HUES6 (cell line): ENCODE results near the gene CPED1.

ENCODE experiments used
- H3K27ac ChIP-seq: 2 replicates; pipeline ENCODE4 v1.7.0; 2013; ENCODE audit warnings: low read depth, mild to moderate bottlenecking, low read length, inconsistent platforms
- H3K27me3 ChIP-seq: 2 replicates; pipeline ENCODE4 v1.6.1; 2013; ENCODE audit warnings: low read length; ENCODE audit not compliant: control insufficient read depth, insufficient read depth
- H3K36me3 ChIP-seq: 2 replicates; pipeline ENCODE4 v1.6.1; 2013; ENCODE audit warnings: low read length; ENCODE audit not compliant: control insufficient read depth, insufficient read depth
- H3K4me1 ChIP-seq: 2 replicates; pipeline ENCODE4 v1.6.1; 2013; ENCODE audit warnings: low read length; ENCODE audit not compliant: control insufficient read depth, insufficient read depth
- H3K4me3 ChIP-seq: 2 replicates; pipeline ENCODE4 v1.5.1; 2013; ENCODE audit warnings: low read depth, low read length
- H3K9ac ChIP-seq: one replicate; pipeline ENCODE4 v1.6.1; 2013; ENCODE audit warnings: mild to moderate bottlenecking, low read length
- H3K9me3 ChIP-seq: 2 replicates; pipeline ENCODE4 v1.6.1; 2013; ENCODE audit warnings: low read depth, low read length; ENCODE audit not compliant: control insufficient read depth, insufficient read depth

CPED1 gene

DNA sequence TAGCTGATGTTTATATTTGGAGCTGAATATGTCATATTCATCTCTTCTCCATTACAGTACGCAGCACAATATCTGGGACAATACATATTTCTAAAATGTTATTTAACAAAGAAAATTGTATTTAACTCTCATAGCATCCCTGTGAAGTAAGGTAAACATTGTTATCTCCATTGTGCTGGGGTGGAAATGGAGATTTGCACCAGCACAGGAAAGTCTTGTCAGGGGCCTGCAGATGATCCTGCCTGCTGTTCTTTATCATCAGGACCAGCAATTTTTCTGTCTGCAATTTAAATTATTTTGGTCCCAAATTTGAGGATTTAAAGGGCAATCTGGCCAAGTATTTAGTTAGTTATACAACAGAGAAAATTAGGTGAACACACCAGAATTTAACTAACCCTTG is 144.4 kb downstream of the CPED1 start:
- H3K27me3 ChIP-seq, result no peaks in the 10 kb centered on the region
- H3K9me3 ChIP-seq, result no peaks in the 10 kb centered on the region
- no peaks in the 10 kb centered on the region for H3K36me3 ChIP-seq
- H3K4me3 ChIP-seq, result no peak overlapping the region
- H3K4me1 ChIP-seq, result peaks cover 2% of the 10 kb centered on the region; the same call in 1 of the 2 replicates
- H3K9ac ChIP-seq, result no peak overlapping the region
- no peak overlapping the region for H3K27ac ChIP-seq

DNA sequence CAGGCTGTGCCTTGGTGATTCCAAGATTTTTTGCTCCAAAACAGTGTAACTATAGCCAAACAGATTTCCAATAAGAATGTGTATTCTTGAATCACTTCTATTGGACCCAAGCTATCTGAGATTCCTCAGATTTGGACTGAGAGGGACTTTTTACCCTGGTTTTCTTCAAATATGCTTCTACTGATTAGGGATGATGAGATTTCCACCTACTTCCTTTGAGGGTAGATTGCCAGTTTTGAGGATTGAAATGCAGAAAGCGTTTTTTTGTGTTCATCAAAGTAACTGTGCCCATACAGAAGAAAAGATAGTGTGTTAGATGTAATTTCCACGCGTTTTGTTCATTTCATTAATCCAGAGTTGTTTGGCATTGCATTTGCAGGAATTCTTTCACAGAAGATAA is 144.9 kb downstream of the CPED1 start:
- no peak overlapping the region for H3K9ac ChIP-seq

DNA sequence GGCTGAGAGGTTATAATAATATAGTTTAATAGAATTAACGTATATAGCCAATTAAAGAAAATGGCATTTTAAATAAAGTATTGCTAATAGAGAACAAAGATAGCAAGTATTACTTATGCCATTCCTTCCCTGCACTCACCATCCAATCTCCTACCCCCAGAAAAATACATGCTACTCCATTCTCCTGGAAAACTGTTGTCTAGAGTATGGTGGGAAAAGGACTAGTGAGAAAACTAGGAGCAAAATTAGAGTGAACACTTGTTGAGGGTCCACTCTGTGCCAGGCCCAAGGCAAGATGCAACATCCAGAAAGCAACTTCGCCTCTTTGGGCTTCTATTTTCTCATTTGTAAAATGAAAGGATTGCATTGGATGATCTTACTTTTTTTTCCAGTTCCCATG is 149.1 kb downstream of the CPED1 start:
- Histone ChIP-seq H3K9ac (no peak overlapping the region), H3K36me3 (no peaks in the 10 kb centered on the region), H3K27ac (no peak overlapping the region)

More for the DNA sequence above, 144.9 kb downstream of the CPED1 start:
- Histone ChIP-seq H3K27me3 (no peaks in the 10 kb centered on the region), H3K36me3 (no peaks in the 10 kb centered on the region), H3K4me3 (no peak overlapping the region), H3K27ac (no peak overlapping the region), H3K9me3 (no peaks in the 10 kb centered on the region), H3K4me1 (peaks cover 2% of the 10 kb centered on the region; the same call in 1 of the 2 replicates)

DNA sequence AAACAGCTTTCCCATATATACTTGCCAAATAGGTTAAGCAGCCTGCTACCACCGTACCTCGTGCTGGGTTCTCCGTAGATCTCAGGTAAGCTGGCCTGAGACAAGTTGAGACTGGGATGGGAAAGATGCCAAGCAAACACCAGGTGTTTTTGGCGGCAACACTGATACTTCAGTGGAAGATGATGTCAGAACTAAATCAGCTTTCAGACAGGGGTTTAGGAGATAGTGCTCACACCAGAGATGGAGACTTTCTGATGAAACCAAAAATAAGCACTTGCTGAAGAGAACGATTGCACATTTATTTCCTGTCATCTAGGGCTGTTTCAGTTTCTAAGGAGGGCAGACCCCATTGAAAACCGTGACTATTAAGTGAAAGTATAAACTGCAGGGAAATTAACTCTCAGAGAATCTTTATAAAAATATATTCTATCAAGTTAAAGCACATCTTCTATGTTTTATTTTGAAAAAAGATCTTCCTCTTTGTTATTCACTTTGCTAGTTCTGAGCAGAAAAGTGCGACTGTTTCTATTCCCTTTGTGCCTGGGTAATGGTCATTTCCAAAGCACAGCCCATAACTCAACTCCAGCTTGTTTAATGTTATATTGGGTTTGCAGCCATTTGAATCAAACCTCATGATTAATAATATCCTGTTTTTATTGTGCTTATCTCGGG is 149.9 kb downstream of the CPED1 start:
- Histone ChIP-seq H3K27ac (no peak overlapping the region), H3K9ac (no peak overlapping the region), H3K36me3 (no peaks in the 10 kb centered on the region), H3K9me3 (no peaks in the 10 kb centered on the region), H3K4me3 (no peak overlapping the region), H3K27me3 (no peaks in the 10 kb centered on the region), H3K4me1 (no peaks in the 10 kb centered on the region)

More for the DNA sequence above, 149.1 kb downstream of the CPED1 start:
- H3K4me3 ChIP-seq, result no peak overlapping the region
- H3K27me3 ChIP-seq, result no peaks in the 10 kb centered on the region
- no peaks in the 10 kb centered on the region for H3K9me3 ChIP-seq
- H3K4me1 ChIP-seq, result no peaks in the 10 kb centered on the region

DNA sequence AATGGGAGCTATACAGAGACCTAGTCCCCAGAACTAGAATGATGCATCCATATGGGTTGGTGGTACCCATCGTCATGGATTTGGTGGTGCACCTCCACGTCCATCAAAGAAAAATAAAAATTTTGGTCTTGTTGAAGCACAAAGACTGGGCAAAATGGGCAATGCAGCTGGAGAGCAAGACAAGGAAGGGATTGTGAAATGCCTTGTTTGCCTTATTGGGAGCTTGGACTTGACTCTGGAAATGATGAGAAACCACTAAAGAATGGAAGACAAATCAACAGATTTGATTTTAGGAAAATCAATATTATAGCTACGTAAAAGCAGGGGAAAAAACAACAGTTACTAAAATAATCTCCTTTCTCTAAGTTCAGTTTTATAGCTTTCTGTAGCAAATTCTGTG is 150.9 kb downstream of the CPED1 start:
- Histone ChIP-seq H3K36me3 (no peaks in the 10 kb centered on the region), H3K4me3 (no peak overlapping the region), H3K27ac (no peak overlapping the region), H3K9me3 (no peaks in the 10 kb centered on the region), H3K4me1 (no peaks in the 10 kb centered on the region), H3K9ac (no peak overlapping the region), H3K27me3 (no peaks in the 10 kb centered on the region)

DNA sequence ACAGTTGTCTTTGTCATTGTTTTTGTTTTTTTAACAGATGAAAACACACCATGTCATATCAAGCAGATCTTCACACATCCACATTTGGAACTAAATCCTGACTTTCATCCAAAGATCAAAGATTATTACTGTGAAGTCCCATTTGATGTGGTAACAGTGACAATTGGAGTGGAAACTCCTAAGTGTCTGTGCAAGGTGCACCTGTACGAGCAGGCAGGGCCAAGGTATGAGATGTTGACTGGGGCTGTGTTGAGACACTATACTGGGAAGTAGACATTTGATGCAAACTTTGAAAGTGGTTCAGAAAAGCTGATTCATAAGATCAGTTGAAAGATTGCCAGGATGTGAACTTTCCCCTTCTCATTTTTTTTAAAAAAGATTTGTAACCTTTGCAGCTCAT is 152.3 kb downstream of the CPED1 start:
- H3K36me3 ChIP-seq, result no peaks in the 10 kb centered on the region
- no peak overlapping the region for H3K27ac ChIP-seq
- no peaks in the 10 kb centered on the region for H3K27me3 ChIP-seq
- H3K9ac ChIP-seq, result no peak overlapping the region
- H3K4me1 ChIP-seq, result no peaks in the 10 kb centered on the region
- H3K4me3 ChIP-seq, result no peak overlapping the region
- H3K9me3 ChIP-seq, result no peaks in the 10 kb centered on the region

DNA sequence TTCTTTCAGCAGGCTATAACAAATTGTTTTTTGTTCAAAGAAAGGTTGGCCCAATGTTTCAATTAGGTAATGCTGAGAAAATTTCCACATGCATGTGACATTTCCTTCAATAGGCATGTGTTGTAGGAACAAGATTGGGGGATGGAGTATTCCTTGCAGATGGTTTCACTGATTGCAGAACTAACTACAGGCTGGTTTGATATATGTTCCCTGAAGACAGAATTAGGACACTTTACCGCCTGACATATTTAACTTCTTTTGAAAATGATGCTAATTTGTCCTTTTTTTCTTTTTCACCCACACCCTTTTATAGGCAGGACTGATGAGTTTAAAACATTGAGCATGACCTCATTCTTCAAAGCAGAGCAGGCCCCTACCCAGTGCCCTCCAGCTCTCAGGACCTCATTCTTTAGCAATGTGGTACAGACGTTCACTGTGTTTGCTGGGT is 163.3 kb downstream of the CPED1 start:
- Histone ChIP-seq H3K27me3 (no peaks in the 10 kb centered on the region), H3K36me3 (no peaks in the 10 kb centered on the region), H3K9me3 (no peaks in the 10 kb centered on the region), H3K4me1 (no peaks in the 10 kb centered on the region), H3K9ac (no peak overlapping the region), H3K4me3 (no peak overlapping the region), H3K27ac (no peak overlapping the region)

DNA sequence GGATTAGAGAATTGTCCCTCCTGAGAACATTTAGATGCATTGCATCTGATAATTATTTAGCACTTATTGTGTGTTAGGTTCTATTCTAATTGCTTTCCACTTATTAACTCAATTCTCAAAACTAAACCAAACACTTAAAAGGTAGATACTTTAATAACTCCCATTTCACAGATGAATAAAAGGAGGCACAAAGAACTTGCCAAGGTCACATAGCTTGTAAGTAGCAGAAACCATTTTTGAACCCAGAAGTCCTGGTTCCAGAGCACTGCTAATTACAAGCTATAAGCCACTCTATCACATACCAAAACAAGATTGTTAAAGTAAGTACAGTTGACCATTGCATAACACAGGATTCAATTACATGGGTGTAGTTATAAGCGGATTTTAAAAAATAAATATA is 164.9 kb downstream of the CPED1 start:
- H3K4me3 ChIP-seq, result no peak overlapping the region
- H3K9ac ChIP-seq, result no peak overlapping the region
- H3K36me3 ChIP-seq, result no peaks in the 10 kb centered on the region
- H3K4me1 ChIP-seq, result no peaks in the 10 kb centered on the region
- no peak overlapping the region for H3K27ac ChIP-seq
- no peaks in the 10 kb centered on the region for H3K9me3 ChIP-seq
- no peaks in the 10 kb centered on the region for H3K27me3 ChIP-seq

DNA sequence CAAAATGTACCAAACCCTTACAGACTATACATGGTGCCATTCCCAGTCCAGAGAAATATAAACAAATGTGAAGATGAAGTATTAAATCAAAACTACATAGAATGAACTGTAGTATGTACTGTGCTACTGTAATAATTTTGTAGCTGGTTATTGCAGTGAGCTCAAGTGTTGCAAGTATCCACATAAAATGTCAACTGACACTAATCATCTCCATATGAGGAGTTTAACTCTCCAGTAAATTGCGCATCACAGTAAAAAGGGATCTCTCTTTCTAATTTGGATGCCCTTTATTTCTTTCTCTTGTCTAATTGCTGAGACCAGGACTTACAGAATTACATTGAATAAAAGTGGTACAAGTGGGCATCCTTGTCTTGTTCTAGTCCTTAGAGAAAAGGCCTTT is 165.5 kb downstream of the CPED1 start:
- H3K4me3 ChIP-seq, result no peak overlapping the region

DNA sequence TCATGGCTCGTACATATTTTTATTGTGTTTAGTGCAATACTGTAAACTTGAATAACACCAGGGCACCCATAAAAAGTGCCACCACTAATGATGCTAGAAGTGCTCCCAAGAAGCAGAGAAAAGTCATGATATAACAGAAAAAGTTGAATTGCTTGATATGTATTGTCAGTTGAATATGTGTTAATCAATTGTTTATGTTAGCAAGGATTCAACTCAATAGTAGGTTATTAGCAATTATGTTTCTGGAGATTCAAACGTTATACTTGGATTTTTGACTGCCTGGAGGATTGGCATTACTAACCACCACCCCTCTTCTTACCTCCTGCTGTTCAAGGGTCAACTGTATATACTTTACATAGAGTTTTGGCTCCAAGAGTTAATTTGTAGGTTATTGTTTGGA is 168.3 kb downstream of the CPED1 start:
- H3K27me3 ChIP-seq, result no peaks in the 10 kb centered on the region
- H3K4me3 ChIP-seq, result no peak overlapping the region
- H3K27ac ChIP-seq, result no peak overlapping the region
- H3K36me3 ChIP-seq, result no peaks in the 10 kb centered on the region
- no peaks in the 10 kb centered on the region for H3K9me3 ChIP-seq
- no peak overlapping the region for H3K9ac ChIP-seq
- H3K4me1 ChIP-seq, result no peaks in the 10 kb centered on the region

More for the DNA sequence above, 165.5 kb downstream of the CPED1 start:
- H3K27me3 ChIP-seq, result no peaks in the 10 kb centered on the region
- H3K36me3 ChIP-seq, result no peaks in the 10 kb centered on the region
- H3K27ac ChIP-seq, result no peak overlapping the region
- H3K9me3 ChIP-seq, result no peaks in the 10 kb centered on the region
- H3K9ac ChIP-seq, result no peak overlapping the region
- H3K4me1 ChIP-seq, result no peaks in the 10 kb centered on the region

DNA sequence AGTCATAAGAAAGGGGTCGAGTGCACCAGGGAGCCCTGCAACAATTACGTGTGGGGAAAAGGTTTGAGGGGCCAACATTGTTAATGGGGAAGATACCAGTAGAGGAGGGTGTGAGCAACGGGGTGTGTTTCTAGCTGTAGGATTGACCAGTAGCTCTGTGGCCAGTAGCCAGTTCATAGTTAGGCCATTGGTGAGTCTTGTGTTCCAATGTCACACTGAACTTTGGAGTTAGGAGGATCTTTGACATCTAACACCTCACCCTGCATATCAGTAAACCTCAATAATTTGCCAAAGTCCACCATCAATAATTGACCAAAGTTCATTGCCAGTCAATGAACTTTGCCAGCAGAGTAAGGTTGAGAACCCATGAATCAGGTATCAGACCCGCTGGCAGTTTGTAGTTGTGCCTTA is 168.8 kb downstream of the CPED1 start:
- H3K4me3 ChIP-seq, result no peak overlapping the region
- H3K9ac ChIP-seq, result no peak overlapping the region
- no peaks in the 10 kb centered on the region for H3K36me3 ChIP-seq
- H3K27ac ChIP-seq, result no peak overlapping the region
- H3K9me3 ChIP-seq, result no peaks in the 10 kb centered on the region
- no peaks in the 10 kb centered on the region for H3K4me1 ChIP-seq
- H3K27me3 ChIP-seq, result no peaks in the 10 kb centered on the region
